NCI-H345 treated with DMSO at 0.1 percent for 48 hours (cell line): ENCODE measurements around the gene HTATIP2.
"Not testable (repeated sequence)": the region's sequence is repeated elsewhere in the genome, so short reads cannot be mapped to it uniquely, and the experiment has no call there.

ENCODE experiments used
- DNase-seq: peaks from one replicate; lab custom pipeline; 2025; ENCODE audit not compliant: unreplicated experiment; lab: John Stamatoyannopoulos, UW

The HTATIP2 gene

DNA sequence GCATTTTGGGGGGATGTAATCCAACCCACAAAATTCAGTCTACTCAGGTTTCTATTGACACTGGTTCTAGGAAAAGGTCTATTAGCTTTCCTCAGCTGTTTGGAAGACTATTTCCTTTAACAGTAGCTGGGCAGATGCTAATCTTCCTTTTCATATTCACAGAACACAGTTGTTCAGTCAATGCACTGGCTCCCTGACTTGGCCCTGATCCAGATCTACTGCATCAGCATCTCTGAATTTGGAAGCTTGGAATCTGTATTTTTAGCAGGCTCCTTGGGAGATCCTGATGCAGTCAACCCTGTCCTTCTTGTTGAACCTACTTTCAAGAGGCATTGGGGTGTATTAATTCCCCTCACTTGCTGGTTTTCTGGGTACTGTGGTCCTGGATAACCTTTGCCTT lies 6.3 kb downstream of the HTATIP2 start:
- no peak for DNase-seq

DNA sequence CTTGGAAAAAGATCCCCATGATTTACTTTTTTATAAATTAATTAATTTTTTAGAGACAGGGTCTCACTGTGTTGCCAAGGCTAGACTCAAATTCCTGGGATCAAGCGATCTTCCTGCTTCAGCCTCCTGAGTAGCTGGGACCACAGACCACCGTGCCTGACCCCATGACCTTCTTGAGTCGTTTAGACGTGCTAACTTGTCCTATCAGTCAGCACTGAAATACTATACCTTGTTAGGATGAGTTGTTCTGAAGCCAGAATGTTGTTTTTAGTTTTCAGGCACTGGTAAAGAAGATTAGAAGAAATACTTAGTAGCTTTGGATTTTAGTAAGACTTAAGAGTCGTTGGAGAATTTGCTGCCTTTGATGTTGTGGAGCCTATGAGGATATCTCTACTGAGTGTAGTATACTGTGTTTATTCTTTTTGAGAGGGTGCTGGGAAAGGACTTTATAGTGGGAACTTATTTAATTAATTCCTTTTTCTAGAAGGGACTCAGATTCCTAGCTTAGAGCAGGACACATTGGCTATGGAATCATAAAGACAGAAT lies 8.6 kb downstream of the HTATIP2 start:
- DNase-seq = no peak

DNA sequence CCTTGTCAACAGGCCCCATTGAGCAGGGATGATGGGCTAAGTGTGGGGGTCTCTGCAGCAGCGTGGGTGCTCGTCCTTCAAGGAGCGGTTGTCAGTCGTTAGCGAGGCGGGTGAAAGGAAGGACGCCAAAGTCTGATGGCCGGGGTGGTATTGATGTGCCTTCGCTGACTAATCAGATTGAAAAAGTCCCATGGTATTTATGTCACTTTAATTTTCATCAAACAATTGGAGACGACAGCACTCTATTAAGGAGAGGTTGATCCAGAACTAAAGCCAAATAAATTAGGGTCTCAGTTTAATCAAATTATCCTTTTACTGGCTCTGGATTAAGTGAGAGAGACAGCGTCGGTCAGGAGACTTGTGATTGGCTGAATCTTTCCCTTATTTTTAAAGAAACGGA lies 9.6 kb downstream of the HTATIP2 start:
- no peak for DNase-seq

DNA sequence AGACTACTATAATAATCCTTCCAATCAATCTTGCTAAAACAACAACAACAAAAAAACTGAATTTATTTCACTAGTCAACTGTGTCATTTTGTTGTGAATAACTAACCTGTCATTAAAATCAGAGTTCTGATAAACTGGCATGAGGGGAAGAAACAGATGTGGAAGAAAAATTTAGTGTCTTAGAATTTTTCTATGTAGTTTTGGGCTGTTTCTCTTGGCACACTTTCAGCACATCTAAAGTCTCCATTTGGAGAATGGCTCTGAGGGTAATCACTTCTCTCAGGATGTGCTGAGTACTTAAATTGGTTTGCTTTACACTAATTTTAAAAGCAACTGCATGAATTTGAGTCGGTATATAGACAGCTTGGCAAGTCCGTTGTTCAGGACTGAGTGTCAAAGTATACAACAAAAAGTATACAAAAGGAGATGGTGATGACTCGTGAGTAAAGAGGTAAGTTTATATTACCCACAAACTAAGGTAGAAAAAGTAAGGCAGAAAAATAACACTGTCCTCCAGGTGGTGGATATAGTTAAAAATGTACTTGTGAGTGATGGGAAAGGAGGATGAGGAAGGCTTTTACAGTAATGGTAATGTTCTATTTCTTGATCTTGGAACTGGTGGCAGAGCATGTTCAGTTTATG lies 10.2 kb downstream of the HTATIP2 start:
- DNase-seq = no peak

DNA sequence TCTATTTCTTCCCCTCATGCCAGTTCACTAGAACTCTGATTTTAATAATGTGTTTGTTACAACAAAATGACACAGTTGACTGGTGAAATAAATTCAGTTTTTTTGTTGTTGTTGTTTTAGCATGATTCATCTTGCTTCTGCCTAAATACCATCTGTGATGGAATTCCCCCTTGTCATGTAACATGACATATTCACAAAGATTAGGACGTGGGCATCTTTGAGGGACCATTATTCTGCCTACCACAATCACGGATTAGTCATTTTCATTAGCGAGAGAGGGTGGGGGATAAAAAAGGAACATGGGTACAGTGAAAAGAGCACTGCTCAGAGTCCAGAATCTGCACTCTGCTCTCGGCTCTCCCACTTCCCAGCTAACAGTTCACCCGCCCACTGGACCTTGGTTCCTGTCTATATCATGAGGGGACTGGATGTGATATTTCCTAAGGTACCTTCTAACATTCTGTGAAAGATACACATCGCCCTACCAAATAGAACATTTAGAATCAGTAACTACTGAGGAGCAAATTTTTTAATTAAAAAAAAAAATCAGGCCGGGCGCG lies 11.3 kb downstream of the HTATIP2 start:
- DNase-seq = no peak

DNA sequence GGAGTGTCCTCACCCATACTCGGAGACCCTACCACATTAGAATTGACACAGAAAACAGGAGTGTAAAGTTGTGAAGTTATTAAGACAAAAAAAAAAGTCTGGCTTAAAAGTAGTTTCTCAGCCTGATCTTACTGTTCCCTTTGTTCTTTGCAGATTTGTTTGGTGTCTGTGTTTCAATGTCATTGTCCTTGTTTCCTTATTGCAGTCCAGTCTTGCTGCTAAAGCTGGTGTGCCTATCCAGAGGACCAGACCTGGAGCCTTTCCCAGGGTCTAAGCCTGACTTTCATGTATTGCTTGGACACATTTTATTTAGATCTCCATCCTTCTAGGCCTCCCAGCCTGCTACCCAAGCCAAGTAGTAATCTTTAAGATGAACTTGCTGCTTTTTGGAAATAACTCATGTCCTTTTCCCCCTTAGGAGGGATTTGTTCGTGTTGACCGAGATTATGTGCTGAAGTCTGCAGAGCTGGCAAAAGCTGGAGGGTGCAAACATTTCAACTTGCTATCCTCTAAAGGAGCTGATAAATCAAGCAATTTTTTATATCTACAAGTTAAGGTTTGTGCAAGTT lies 12.7 kb downstream of the HTATIP2 start:
- no peak for DNase-seq

DNA sequence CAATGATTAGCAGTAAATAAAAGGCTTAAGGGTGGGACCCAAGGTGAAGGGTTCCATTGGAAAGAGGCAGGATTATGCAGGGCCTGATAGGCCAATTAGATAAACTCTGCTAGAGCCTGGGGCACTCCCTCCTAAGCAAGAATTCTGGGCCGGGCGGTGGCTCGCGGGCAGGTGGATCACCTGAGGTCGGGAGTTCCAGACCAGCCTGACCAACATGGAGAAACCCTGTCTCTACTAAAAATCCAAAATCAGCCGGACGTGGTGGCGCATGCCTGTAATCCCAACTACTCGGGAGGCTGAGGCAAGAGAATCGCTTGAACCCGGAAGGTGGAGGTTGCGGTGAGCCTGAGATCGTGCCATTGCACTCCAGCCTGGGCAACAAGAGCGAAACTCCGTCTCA lies 22.5 kb downstream of the HTATIP2 start:
- not testable (repeated sequence) for DNase-seq

DNA sequence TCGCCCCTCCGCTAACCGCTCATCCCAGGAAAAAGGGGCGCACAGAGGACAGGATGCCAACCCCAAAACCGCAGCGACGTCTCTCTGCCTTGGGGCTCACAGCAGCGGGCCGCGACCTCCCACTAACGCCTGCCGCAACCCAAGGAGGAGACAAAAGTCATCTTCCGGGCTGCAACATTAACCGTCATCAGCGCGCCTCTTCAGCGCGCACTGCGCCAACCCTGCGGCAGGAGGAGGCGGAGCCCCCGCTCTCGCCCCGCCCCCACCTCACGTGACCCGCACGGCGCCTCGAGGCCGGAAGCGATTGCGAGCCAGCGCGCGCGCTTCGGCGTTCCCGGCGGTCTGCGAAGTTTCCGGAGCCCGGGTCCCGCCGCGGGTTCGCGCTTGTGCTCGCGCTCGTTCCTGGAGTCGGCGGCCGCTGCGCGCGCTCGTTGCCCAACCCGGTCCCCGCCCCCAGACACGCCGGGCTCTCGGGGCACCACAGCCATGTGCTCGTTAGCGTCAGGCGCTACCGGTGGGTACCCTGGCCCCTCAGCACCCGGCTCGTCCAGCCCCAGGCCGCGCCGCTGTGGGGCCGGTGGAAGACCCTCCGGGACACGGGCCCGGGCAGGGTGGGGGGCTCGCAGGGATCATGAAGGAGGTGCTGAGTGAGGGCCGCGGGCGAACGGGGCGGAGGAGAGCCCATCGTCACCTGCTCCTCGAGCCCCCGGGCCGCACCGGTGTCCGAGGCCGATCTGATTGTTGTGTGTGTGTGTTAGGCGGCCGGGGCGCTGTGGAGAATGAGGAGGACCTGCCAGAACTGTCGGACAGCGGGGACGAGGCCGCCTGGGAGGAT lies 24.0 kb downstream of the HTATIP2 start, which contains the start of gene PRMT3:
TSS of gene PRMT3 (plus strand) at position 456 of the 835 bp plus-strand sequence. CDS start at position 487, 31 bp downstream.
- DNase-seq = peak; percentile 89

DNA sequence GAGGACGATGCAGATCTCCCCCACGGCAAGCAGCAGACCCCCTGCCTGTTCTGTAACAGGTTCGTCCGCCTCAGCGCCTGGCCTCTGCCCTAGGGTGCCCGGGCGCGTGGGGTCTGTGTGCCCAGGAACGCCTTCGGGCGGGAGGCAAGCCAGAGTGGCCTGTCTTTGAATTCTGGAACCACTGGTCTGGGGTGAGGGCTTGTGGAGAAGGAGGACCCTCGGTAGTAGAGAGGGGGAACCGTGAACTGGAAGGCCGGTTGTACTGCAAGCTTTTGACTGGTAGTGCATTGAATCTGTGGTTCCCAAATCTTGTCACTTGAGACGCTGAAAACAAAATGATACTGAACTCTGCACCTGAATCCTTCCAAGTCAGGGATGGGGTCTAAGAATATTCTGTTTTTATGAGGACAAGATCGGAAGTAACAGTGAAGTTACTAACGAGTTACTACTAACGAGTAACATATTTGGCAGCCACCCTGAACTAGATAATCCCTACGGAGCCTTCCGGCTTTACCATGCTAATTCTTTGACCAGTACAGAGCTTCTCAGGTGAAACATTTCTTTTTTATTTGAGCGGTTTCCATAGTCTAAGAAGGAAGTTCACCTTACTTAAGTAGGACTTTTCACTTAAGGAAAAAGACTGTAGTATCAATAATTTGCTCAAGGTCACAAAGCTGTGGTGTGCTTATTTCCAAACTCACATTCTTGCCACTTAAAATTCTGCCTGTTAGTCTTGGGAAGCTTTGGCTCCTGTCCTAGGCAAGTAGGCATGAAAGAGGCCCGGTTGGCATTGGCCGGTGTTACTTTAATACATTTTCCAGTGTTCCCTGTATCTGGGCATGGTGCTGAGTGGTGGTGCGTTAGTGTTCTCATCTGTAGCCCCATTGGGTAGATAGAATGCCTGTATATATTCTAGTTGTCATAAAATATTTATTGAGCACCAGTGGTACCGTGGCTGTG lies 24.9 kb downstream of the HTATIP2 start:
- DNase-seq = peak; percentile 47

DNA sequence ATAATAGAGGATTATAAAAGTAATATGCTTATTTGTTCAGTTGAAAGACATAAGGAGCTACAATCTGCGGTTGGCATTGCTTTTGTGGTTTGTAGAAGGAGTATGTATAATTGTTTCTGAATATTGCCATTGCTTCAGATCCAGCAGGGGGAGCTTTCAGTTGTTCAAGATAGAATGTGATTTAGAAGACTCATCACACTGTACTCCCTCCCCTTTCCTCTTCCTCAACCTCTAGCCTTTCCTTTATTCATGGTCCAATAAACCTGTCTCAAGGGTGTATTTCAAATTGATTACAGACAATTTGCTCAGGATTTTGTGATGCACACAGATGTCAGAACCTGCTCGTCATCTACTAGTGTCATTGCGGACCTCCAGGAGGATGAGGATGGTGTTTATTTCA lies 33.8 kb downstream of the HTATIP2 start:
- DNase-seq = peak; percentile 22

DNA sequence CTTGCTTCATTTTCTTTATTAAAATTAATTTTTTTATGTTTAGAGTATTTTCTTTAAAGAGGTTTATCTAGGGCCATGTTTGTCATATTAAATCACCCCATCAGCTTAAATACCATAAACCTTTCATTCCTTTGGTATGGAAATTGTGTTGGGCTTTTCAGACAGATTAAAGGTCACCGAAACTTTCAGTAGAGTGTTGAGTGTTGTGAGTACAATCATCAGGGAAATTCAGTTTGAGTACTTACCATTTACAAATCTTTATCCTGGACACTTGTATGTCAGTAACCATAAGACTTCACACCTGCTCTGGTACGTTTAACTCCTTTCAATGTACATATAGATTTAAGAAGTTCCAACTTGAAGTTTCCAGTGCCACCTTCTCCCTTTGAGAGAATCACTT lies 36.0 kb downstream of the HTATIP2 start:
- no peak for DNase-seq

DNA sequence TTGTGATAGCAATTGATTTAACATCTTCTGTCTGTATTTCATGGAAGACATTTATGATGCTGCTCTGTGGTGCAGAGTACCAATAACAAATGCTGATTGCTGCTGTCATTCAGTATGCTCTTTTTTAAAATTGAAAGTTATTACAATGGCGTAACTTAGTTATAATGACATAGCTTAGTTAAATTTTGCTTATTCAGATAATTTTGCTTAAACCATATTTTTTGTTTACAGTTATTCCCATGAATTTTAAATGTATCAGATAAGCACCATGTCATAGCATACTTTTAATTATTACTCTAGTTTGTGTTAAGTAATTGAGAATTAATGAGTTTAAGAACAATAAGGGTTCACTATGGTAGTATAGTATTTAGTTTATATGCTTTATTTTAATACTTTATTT lies 39.5 kb downstream of the HTATIP2 start:
- DNase-seq = no peak

DNA sequence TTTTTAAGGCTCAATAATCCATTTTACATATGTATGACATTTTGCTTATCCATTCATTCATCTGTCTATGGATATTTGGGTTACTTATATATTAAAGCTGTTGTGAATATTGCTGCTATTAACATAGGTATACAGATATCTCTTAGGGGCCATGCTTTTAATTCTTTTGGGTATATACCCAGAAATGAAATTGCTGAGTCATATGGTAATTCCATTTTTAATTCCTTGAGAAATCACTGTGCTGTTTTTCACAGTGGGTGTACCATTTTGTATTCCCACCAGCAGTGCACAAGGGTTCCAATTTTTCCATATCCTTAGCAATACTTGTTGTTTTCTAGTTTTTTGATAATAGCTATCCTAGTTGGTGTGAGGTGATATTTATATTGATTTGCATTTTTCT lies 43.0 kb downstream of the HTATIP2 start:
- no peak for DNase-seq

DNA sequence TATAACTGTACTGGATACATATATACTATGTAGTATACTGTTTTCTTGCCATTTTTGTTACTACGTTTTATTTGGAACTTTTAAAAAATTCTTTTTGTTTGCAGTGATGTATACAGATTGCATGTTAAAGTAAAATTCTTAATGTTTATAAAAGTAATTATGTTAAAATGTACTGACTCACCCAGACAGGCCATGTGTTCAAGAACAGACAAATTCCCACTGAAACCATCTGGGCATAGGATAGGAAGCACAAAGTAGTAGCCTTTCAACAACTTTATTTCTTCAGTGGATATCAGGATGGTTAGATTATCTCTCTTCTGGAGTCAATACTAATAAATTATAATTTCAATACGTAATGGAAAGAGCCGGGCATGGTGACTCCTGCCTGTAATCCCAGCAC lies 43.8 kb downstream of the HTATIP2 start:
- no peak for DNase-seq

DNA sequence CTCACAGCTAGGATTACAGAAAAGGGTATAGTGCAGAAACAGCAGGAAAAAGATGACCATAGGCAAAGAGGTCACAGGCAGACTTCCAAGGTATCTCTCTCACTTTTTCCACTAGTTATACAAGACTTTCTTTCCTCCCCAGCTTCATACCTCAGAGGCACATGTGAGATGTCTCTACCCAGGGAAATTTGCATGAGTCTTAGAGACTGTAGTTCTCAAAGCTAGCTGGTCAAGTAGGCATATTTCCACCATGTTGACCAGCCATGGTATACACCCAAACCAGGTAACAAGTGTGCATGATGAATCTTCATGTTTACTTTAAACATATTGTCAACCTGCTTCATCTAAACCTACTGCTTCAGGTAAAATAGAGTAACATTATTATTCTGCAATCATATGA lies 51.9 kb downstream of the HTATIP2 start:
- DNase-seq = no peak

DNA sequence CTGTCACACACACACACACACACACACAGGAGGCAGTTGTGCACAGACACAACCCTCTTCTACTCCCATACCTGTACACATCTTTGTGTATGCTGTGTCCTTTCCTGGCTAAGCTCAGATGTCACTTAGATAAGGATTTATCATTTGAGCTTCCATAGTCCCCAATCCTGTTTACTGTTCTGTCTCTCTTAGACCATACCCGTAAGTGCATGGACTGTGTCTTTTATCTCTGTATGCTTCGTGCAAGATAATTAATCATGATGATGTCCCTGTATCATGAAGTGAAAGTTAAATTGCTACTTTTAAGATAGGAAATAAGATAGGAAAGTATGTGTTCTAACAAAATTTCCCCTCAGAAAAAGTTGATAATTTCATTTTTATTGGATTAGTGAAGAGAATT lies 54.3 kb downstream of the HTATIP2 start:
- DNase-seq = no peak

DNA sequence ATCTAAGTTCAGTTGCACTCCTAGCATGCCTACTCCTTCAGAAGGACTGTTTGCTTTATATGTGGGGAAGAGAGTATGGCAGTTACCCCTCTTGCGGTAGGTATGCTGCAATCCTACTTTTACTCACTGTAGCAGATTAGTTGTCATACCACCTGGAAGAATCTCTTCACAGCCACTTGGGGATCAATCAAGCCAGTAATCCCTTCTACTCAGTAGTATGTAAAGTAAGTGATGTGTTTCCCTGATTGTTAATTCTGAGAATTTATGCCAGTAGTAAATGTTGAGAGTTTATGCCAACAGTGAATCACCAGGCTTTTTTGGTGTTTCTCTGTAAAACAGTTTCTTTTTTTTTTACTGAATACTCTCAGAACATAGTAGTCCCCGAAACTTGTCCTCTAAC lies 58.4 kb downstream of the HTATIP2 start:
- DNase-seq = no peak

DNA sequence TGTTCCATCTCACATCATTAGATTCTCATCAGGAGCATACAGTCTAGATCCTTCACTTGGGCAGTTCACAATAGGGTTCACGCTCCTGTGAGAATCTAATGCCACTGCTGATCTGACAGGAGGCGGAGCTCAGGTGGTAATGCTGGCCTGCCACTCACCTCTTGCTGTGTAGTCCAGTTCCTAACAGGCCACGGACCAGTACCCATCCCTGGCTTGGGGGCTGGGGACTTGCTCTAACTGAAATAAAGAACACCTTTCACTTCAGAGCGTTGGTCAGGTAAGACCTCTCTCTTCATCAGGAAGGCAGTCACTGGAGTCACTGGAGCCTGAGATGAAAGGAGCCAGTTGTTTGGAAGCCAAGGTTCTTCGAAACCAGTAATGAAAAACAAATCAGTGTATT lies 65.7 kb downstream of the HTATIP2 start:
- DNase-seq = no peak
